Loucy (cell line): ENCODE data around the gene C11orf68.
"Not testable (repeated sequence)": the region's sequence is repeated elsewhere in the genome, so short reads cannot be mapped to it uniquely, and the experiment has no call there.

Experiments used
- H2AFZ ChIP-seq: fragments of 200-600 bp; sonication (generic); 2 replicates; pipeline ENCODE4 v1.6.0; 2016; ENCODE audit warnings: antibody characterized with exemption, mild to moderate bottlenecking, low read length, moderate library complexity
- H3F3A ChIP-seq: fragments of 200-600 bp; 2 replicates; pipeline ENCODE4 v1.6.0; 2016; ENCODE audit warnings: antibody characterized with exemption, low read depth, mild to moderate bottlenecking
- H3K27me3 ChIP-seq: fragments of 200-600 bp; sonication (generic); 2 replicates; pipeline ENCODE4 v1.6.1; 2014; ENCODE audit warnings: low read length, mild to moderate bottlenecking; ENCODE audit not compliant: insufficient read depth, poor library complexity, severe bottlenecking
- H3K36me3 ChIP-seq: fragments of 200-600 bp; sonication (generic); 2 replicates; pipeline ENCODE4 v1.6.1; 2016; ENCODE audit warnings: low read length; ENCODE audit not compliant: insufficient read depth
- H3K4me1 ChIP-seq: fragments of 200-600 bp; sonication (generic); 2 replicates; pipeline ENCODE4 v1.5.1; 2014; ENCODE audit warnings: low read length, mild to moderate bottlenecking; ENCODE audit not compliant: insufficient read depth, poor library complexity, severe bottlenecking
- H3K4me2 ChIP-seq: fragments of 200-600 bp; sonication (generic); 2 replicates; pipeline ENCODE4 v1.6.0; 2014; ENCODE audit warnings: antibody characterized with exemption, low read length, low read depth, mild to moderate bottlenecking; ENCODE audit not compliant: poor library complexity, severe bottlenecking
- H3K4me3 ChIP-seq: fragments of 200-600 bp; sonication (generic); 2 replicates; pipeline ENCODE4 v1.5.1; 2014; ENCODE audit warnings: low read length, mild to moderate bottlenecking, mixed read lengths; ENCODE audit not compliant: poor library complexity, severe bottlenecking
- H3K79me2 ChIP-seq: fragments of 200-600 bp; sonication (generic); 2 replicates; pipeline ENCODE4 v1.6.1; 2014; ENCODE audit warnings: low read length; ENCODE audit not compliant: insufficient read depth
- H3K9ac ChIP-seq: fragments of 200-600 bp; sonication (generic); 2 replicates; pipeline ENCODE4 v1.6.0; 2014; ENCODE audit warnings: mild to moderate bottlenecking, low read depth, low read length, moderate library complexity; ENCODE audit not compliant: poor library complexity, severe bottlenecking
- H3K9me2 ChIP-seq: fragments of 200-600 bp; sonication (generic); replicated peaks from 2 replicates; pipeline ENCODE4 v1.6.1; 2016; ENCODE audit warnings: low read depth, low read length, mixed read lengths
- H3K9me3 ChIP-seq: fragments of 200-600 bp; sonication (generic); 2 replicates; pipeline ENCODE4 v1.6.1; 2014; ENCODE audit warnings: mild to moderate bottlenecking, antibody characterized with exemption, low read length, low read depth; ENCODE audit not compliant: insufficient read depth
- H4K20me1 ChIP-seq: fragments of 200-600 bp; sonication (generic); 2 replicates; pipeline ENCODE4 v1.6.0; 2014; ENCODE audit warnings: antibody characterized with exemption, low read length, mild to moderate bottlenecking; ENCODE audit not compliant: insufficient read depth, poor library complexity, severe bottlenecking
- CTCF ChIP-seq: fragments of 200-600 bp; sonication (generic); conservative IDR thresholded peaks from 2 replicates; pipeline ENCODE4 v1.5.1; 2014; ENCODE audit warnings: mild to moderate bottlenecking, antibody characterized with exemption, low read length
- EZH2phosphoT487 ChIP-seq: fragments of 200-600 bp; IDR thresholded peaks from 2 replicates; pipeline ENCODE4 v1.6.1; 2018; ENCODE audit warnings: antibody characterized with exemption, mild to moderate bottlenecking, moderate library complexity, borderline replicate concordance

C11orf68 gene

GRCh38 chr11:65954771-65955170, 35.9 kb upstream of the C11orf68 start:
- Histone ChIP-seq H3K9ac (no peak overlapping the region), H3K36me3 (no peaks in the 10 kb centered on the region), H3K9me2 (no peaks in the 10 kb centered on the region), H3F3A (no peaks in the 10 kb centered on the region), H3K27me3 (no peaks in the 10 kb centered on the region), H2AFZ (no peak overlapping the region), H3K4me2 (no peak overlapping the region), H3K79me2 (no peaks in the 10 kb centered on the region), H3K9me3 (no peaks in the 10 kb centered on the region), H4K20me1 (no peaks in the 10 kb centered on the region), H3K4me3 (no peak overlapping the region), H3K4me1 (no peaks in the 10 kb centered on the region)
- TF ChIP-seq EZH2phosphoT487 (no peak), CTCF (no peak)

GRCh38 chr11:65953471-65953870, 34.6 kb upstream of the C11orf68 start:
- Histone ChIP-seq H4K20me1 (no peaks in the 10 kb centered on the region), H3K36me3 (no peaks in the 10 kb centered on the region), H3K4me3 (no peak overlapping the region), H3K9me3 (no peaks in the 10 kb centered on the region), H3K4me1 (no peaks in the 10 kb centered on the region), H2AFZ (no peak overlapping the region), H3K4me2 (no peak overlapping the region), H3K79me2 (no peaks in the 10 kb centered on the region), H3K9me2 (no peaks in the 10 kb centered on the region), H3K9ac (no peak overlapping the region), H3K27me3 (no peaks in the 10 kb centered on the region), H3F3A (no peaks in the 10 kb centered on the region)
- TF ChIP-seq EZH2phosphoT487 = no peak

- H3K4me1 ChIP-seq = no peaks in the 10 kb centered on the region
- no peak for TF ChIP-seq CTCF
- TF ChIP-seq EZH2phosphoT487 = no peak
- H3K36me3 ChIP-seq = no peaks in the 10 kb centered on the region
- H3K79me2 ChIP-seq = no peaks in the 10 kb centered on the region
- no peaks in the 10 kb centered on the region for H3K9me2 ChIP-seq
- no peak overlapping the region for H3K9ac ChIP-seq
- no peaks in the 10 kb centered on the region for H3F3A ChIP-seq
- H3K9me3 ChIP-seq = no peaks in the 10 kb centered on the region
- no peaks in the 10 kb centered on the region for H3K27me3 ChIP-seq
- no peak overlapping the region for H3K4me3 ChIP-seq
- H3K4me2 ChIP-seq = no peak overlapping the region
- H2AFZ ChIP-seq = no peak overlapping the region
- H4K20me1 ChIP-seq = no peaks in the 10 kb centered on the region
Measured at GRCh38 chr11:65952052-65952521, 33.2 kb upstream of the C11orf68 start.

GRCh38 chr11:65951641-65952040, 32.8 kb upstream of the C11orf68 start:
- H3K4me2 ChIP-seq, H2AFZ ChIP-seq, H3K4me1 ChIP-seq, H3K27me3 ChIP-seq, H3K36me3 ChIP-seq, H3F3A ChIP-seq, H3K4me3 ChIP-seq, H3K9me3 ChIP-seq, H3K79me2 ChIP-seq, H4K20me1 ChIP-seq, H3K9me2 ChIP-seq, H3K9ac ChIP-seq: not testable (repeated sequence)

GRCh38 chr11:65950711-65951110, 31.8 kb upstream of the C11orf68 start:
- H3K9ac ChIP-seq, H3K4me2 ChIP-seq, H3K4me3 ChIP-seq, H3K79me2 ChIP-seq, H2AFZ ChIP-seq, H3F3A ChIP-seq, H3K9me2 ChIP-seq, H3K4me1 ChIP-seq, H4K20me1 ChIP-seq, H3K36me3 ChIP-seq, H3K9me3 ChIP-seq, H3K27me3 ChIP-seq: not testable (repeated sequence)
